K562 (cell line): ENCODE data around the gene LAMB4. TPM values are rescaled to one million over a fixed set of nuclear protein-coding genes. Genes with fewer than 3 reads are reported as not detected.

ENCODE experiments used
- BRD9 ChIP-seq: fragments of 450-650 bp; IDR thresholded peaks from 2 replicates; pipeline ENCODE4 v1.6.1; 2018; ENCODE audit warnings: low read depth; ENCODE audit not compliant: partially characterized antibody
- CREB1 ChIP-seq, 2 experiments: sonication (generic) in 1 of 2; formaldehyde crosslinking in 1 of 2; IDR thresholded peaks; 2 replicates each; pipeline versions ENCODE4 v1.6.1 to v1.8.0; 2012 to 2022; ENCODE audit warnings: inconsistent platforms in 1 of 2, mild to moderate bottlenecking in 1 of 2, missing genetic modification reagents in 1 of 2, moderate library complexity in 1 of 2
- CXXC5 ChIP-seq: fragments of 250-450 bp; sonication (Bioruptor Pico); IDR thresholded peaks from 2 replicates; pipeline ENCODE4 v1.8.0; 2022; ENCODE audit warnings: inconsistent platforms, mild to moderate bottlenecking, moderate library complexity
- DACH1 ChIP-seq: fragments of 450-650 bp; IDR thresholded peaks from 2 replicates; pipeline ENCODE4 v1.6.1; 2018; ENCODE audit not compliant: partially characterized antibody
- EHMT2 ChIP-seq: fragments of 450-650 bp; IDR thresholded peaks from 2 replicates; pipeline ENCODE4 v1.6.1; 2018; ENCODE audit warnings: antibody characterized with exemption
- HLTF ChIP-seq: fragments of 450-650 bp; IDR thresholded peaks from 2 replicates; pipeline ENCODE4 v1.6.1; 2016
- MAZ ChIP-seq, 2 experiments: fragments of 450-650 bp in 1 of 2; sonication (generic) in 1 of 2; formaldehyde crosslinking; IDR thresholded peaks in 1 of 2; conservative IDR thresholded peaks in 1 of 2; 2 replicates each; pipeline versions ENCODE4 v1.4.0 to v1.5.0; 2020; ENCODE audit warnings: mild to moderate bottlenecking in 1 of 2, missing genetic modification reagents in 1 of 2
- MCM7 ChIP-seq, 2 experiments: fragments of 450-650 bp; IDR thresholded peaks; 2 replicates each; pipeline ENCODE4 v1.6.1; 2016 to 2018
- MIER1 ChIP-seq: fragments of 450-650 bp; IDR thresholded peaks from 2 replicates; pipeline ENCODE4 v1.6.1; 2016; ENCODE audit warnings: antibody characterized with exemption, mild to moderate bottlenecking, low read depth
- MTA1 ChIP-seq: fragments of 450-650 bp; IDR thresholded peaks from 2 replicates; pipeline ENCODE4 v1.6.1; 2017; ENCODE audit warnings: borderline replicate concordance
- NFIC ChIP-seq: fragments of 450-650 bp; IDR thresholded peaks from 2 replicates; pipeline ENCODE4 v1.6.1; 2017; ENCODE audit warnings: mild to moderate bottlenecking, inconsistent platforms
- OTX1 ChIP-seq: fragments of 450-650 bp; formaldehyde crosslinking; IDR thresholded peaks from 2 replicates; pipeline ENCODE4 v1.4.0; 2022; ENCODE audit warnings: mild to moderate bottlenecking
- PML ChIP-seq: IDR thresholded peaks from 2 replicates; pipeline ENCODE4 v1.6.1; 2012; ENCODE audit warnings: low read length, inconsistent platforms
- POU5F1 ChIP-seq: fragments of 150-350 bp; IDR thresholded peaks from 2 replicates; pipeline ENCODE4 v1.6.1; 2014; ENCODE audit warnings: borderline replicate concordance, low read length, low read depth, mild to moderate bottlenecking; ENCODE audit not compliant: partially characterized antibody
- SMAD1 ChIP-seq: fragments of 150-350 bp; IDR thresholded peaks from 2 replicates; pipeline ENCODE4 v1.6.1; 2014; ENCODE audit warnings: low read length, low read depth; ENCODE audit not compliant: partially characterized antibody
- SMARCA5 ChIP-seq: fragments of 450-650 bp; IDR thresholded peaks from 2 replicates; pipeline ENCODE4 v1.6.1; 2016
- TAF9B ChIP-seq: fragments of 450-650 bp; IDR thresholded peaks from 2 replicates; pipeline ENCODE4 v1.6.1; 2018; ENCODE audit warnings: mild to moderate bottlenecking; ENCODE audit not compliant: partially characterized antibody
- THRAP3 ChIP-seq: fragments of 450-650 bp; IDR thresholded peaks from 2 replicates; pipeline ENCODE4 v1.6.1; 2016; ENCODE audit warnings: mild to moderate bottlenecking, inconsistent platforms, borderline replicate concordance
- ZFP36 ChIP-seq: fragments of 150-350 bp; IDR thresholded peaks from 2 replicates; pipeline ENCODE4 v1.6.1; 2018; ENCODE audit warnings: low read length, low read depth; ENCODE audit not compliant: partially characterized antibody
- ZNF124 ChIP-seq: sonication (generic); formaldehyde crosslinking; IDR thresholded peaks from 2 replicates; pipeline ENCODE4 v1.8.1; 2022; ENCODE audit warnings: missing genetic modification reagents
- polyA plus RNA-seq, 8 experiments: library from polyadenylated mRNA; depleted of rRNA in 4 of 8; stranded (reverse) in 5 of 8; unstranded in 3 of 8; fragments of >200 nt; fragmentation: Nextera tagmentation in 2 of 8; fragmentation: Illumina TruSeq in 1 of 8; extraction: Ambion mirVana in 2 of 8; extraction: Trizol in 1 of 8; gene quantifications; 2 replicates each; pipeline versions ENCODE4 v1.2.1 to v1.2.3, GENCODE V29; 2011 to 2014; ENCODE audit warnings: inconsistent platforms in 1 of 8, missing spikeins in 1 of 8
- total RNA-seq, 7 experiments: library from RNA; depleted of rRNA in 6 of 7; stranded (reverse); fragments of >200 nt in 6 of 7; fragmentation: Illumina TruSeq in 2 of 7; extraction: Trizol in 2 of 7; gene quantifications; 2 replicates each; pipeline versions ENCODE4 v1.2.1 to v1.2.3, GENCODE V29; 2011 to 2021; ENCODE audit warnings: low replicate concordance in 1 of 7
- TF ChIP-seq, protein P1 (sequence below): fragments of 450-650 bp; IDR thresholded peaks from 2 replicates; pipeline ENCODE4 v1.6.1; 2016
- TF ChIP-seq, protein P2 (sequence below): sonication (generic); formaldehyde crosslinking; IDR thresholded peaks from 2 replicates; pipeline ENCODE4 v1.8.0; 2022; ENCODE audit warnings: mild to moderate bottlenecking, low read depth, missing genetic modification reagents
- TF ChIP-seq, protein P3 (sequence below): fragments of 250-450 bp; sonication (Bioruptor Pico); IDR thresholded peaks from 2 replicates; pipeline ENCODE4 v1.8.0; 2021; ENCODE audit warnings: mild to moderate bottlenecking, moderate library complexity
- TF ChIP-seq, protein P4 (sequence below): fragments of 250-450 bp; sonication (Bioruptor Pico); IDR thresholded peaks from 2 replicates; pipeline ENCODE4 v1.5.0; 2020; ENCODE audit warnings: mild to moderate bottlenecking, borderline replicate concordance

LAMB4 gene
- total and polyA plus RNA-seq, 9 of the 15 experiments (the other 6 are each of a cell fraction or from before 2014, with no cell fraction given) = 0.06 to 0.13 (median 0.07) TPM; not detected in 6

DNA sequence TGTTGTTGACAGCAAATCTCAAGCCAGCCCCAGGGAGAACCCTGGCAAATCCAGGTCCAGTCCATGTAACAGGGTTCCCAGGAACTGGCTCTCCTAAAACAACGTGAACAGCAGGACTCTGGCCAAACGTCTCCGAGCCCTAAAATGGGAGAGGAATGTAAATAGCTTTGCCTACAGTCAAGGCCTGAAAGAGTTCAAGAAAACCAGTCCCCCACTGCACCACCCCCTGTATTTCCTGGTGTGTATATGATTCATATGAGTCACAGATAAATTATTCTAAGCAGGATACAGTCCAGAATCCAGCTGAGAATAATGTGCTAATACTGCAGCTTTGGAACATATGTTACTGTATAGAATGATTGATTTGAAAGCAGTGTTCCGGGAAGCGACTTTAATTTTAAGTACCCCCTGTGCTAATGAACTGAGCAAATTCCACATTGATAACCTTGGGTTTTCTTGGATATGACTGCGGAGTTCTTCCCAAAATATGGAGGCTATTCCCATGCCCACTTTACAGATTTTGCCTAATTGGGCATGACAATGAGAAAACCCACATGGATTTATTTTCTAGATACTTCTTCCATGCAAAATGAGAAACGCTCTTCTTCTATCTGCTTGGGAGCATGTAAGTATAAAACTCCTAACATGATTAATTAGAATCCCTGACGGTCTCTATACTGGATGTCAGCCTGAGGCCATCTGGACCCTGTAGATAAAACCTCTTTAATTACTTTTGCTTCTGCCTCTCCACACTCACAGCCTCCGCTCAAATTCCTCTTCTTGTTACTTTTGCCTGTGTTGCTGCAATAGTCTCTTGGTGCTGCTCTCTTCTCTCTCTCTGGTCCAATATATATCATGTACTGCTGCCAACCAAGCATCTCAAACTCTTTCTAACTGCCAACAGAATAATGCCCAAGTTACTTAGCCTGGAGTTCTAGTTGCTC, 50.2 kb downstream of the LAMB4 start (continued):
- TF ChIP-seq, protein P1, sequence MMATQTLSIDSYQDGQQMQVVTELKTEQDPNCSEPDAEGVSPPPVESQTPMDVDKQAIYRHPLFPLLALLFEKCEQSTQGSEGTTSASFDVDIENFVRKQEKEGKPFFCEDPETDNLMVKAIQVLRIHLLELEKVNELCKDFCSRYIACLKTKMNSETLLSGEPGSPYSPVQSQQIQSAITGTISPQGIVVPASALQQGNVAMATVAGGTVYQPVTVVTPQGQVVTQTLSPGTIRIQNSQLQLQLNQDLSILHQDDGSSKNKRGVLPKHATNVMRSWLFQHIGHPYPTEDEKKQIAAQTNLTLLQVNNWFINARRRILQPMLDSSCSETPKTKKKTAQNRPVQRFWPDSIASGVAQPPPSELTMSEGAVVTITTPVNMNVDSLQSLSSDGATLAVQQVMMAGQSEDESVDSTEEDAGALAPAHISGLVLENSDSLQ = peak; percentile 91
- TF ChIP-seq PML (peak; percentile 88), MCM7 (IDR thresholded peaks at IDR 0.05) (no peak), NFIC (peak; percentile 73), THRAP3 (no peak), EHMT2 (peak; percentile 76), OTX1 (CRISPR knock-in tag) (no peak), HLTF (no peak), CREB1 (IDR thresholded peaks at IDR 0.05) (peak; percentile 56), CREB1 (CRISPR knock-in tag; IDR thresholded peaks at IDR 0.05) (no peak), CXXC5 (CRISPR knock-in tag) (peak; percentile 17; the same call in 1 of the 2 replicates), BRD9 (peak; percentile 65), TAF9B (peak; percentile 42), ZFP36 (no peak), DACH1 (peak; percentile 79), MTA1 (no peak), ZNF124 (CRISPR knock-in tag) (no peak), SMARCA5 (no peak; the same call in 1 of the 2 replicates), SMAD1 (no peak), POU5F1 (no peak), MIER1 (0 out of 2 replicates have a peak, but pooled peaks have one; percentile 44), MAZ (CRISPR knock-in tag; conservative IDR thresholded peaks at IDR 0.05 in 1 of 2, IDR thresholded peaks at IDR 0.05 in 1 of 2) (peak in 1 of 2 experiments; percentile 34; a peak in 1 of 4 replicates)
- TF ChIP-seq, protein P2, sequence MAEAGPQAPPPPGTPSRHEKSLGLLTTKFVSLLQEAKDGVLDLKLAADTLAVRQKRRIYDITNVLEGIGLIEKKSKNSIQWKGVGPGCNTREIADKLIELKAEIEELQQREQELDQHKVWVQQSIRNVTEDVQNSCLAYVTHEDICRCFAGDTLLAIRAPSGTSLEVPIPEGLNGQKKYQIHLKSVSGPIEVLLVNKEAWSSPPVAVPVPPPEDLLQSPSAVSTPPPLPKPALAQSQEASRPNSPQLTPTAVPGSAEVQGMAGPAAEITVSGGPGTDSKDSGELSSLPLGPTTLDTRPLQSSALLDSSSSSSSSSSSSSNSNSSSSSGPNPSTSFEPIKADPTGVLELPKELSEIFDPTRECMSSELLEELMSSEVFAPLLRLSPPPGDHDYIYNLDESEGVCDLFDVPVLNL = no peak
- TF ChIP-seq, protein P3, sequence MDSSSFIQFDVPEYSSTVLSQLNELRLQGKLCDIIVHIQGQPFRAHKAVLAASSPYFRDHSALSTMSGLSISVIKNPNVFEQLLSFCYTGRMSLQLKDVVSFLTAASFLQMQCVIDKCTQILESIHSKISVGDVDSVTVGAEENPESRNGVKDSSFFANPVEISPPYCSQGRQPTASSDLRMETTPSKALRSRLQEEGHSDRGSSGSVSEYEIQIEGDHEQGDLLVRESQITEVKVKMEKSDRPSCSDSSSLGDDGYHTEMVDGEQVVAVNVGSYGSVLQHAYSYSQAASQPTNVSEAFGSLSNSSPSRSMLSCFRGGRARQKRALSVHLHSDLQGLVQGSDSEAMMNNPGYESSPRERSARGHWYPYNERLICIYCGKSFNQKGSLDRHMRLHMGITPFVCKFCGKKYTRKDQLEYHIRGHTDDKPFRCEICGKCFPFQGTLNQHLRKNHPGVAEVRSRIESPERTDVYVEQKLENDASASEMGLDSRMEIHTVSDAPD = no peak
- TF ChIP-seq, protein P4, sequence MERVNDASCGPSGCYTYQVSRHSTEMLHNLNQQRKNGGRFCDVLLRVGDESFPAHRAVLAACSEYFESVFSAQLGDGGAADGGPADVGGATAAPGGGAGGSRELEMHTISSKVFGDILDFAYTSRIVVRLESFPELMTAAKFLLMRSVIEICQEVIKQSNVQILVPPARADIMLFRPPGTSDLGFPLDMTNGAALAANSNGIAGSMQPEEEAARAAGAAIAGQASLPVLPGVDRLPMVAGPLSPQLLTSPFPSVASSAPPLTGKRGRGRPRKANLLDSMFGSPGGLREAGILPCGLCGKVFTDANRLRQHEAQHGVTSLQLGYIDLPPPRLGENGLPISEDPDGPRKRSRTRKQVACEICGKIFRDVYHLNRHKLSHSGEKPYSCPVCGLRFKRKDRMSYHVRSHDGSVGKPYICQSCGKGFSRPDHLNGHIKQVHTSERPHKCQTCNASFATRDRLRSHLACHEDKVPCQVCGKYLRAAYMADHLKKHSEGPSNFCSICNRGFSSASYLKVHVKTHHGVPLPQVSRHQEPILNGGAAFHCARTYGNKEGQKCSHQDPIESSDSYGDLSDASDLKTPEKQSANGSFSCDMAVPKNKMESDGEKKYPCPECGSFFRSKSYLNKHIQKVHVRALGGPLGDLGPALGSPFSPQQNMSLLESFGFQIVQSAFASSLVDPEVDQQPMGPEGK (CRISPR knock-in tag) = no peak
